ENCODE data around the gene PDCD4.

Gene PDCD4

GRCh38 chr10:110873951-110874350 lies 2.2 kb downstream of the PDCD4 start:
- CTCF ChIA-PET, result interaction anchor here (0.6 kb wide), 1 partner anchor 71 kb away, joined by 3 read pairs; no protein-coding TSS in a partner anchor
- POLR2A ChIA-PET, result no interaction called here
- no peak for TF ChIP-seq CTCF (IDR thresholded peaks at IDR 0.05; ENCODE audit: control extremely low read depth, extremely low read depth, low read depth, missing control alignments)
- DNase-seq (ENCODE audit: extremely low spot score), result no peak

GRCh38 chr10:110876000-110876399 lies 4.3 kb downstream of the PDCD4 start:
- POLR2A ChIA-PET, result no interaction called here
- CTCF ChIA-PET, result interaction anchor here (0.7 to 1.2 kb wide), 3 partner anchors 37 to 43 kb away, joined by 3 to 4 read pairs (median 4); partner anchors contain the start of genes BBIP1 and SHOC2
- no peak for TF ChIP-seq CTCF (IDR thresholded peaks at IDR 0.05; ENCODE audit: control extremely low read depth, extremely low read depth, low read depth, missing control alignments)

GRCh38 chr10:110876788-110877187 lies 5.1 kb downstream of the PDCD4 start:
- no peak for DNase-seq (ENCODE audit: extremely low spot score)
- POLR2A ChIA-PET, result no interaction called here
- TF ChIP-seq CTCF (IDR thresholded peaks at IDR 0.05; ENCODE audit: control extremely low read depth, extremely low read depth, low read depth, missing control alignments), result no peak
- CTCF ChIA-PET, result interaction anchor here (0.7 to 1.8 kb wide), 6 partner anchors 9 to 128 kb away, joined by 3 to 5 read pairs (median 4); partner anchors contain the start of genes BBIP1 and SHOC2

More at GRCh38 chr10:110876000-110876399, 4.3 kb downstream of the PDCD4 start:
- no peak for DNase-seq (ENCODE audit: extremely low spot score)

GRCh38 chr10:110880012-110880411 lies 8.3 kb downstream of the PDCD4 start:
- POLR2A ChIA-PET, result interaction anchor here (0.5 kb wide), 1 partner anchor 11 kb away, joined by 4 read pairs; no protein-coding TSS in a partner anchor
- CTCF ChIA-PET, result interaction anchor here (1.4 to 2.3 kb wide), 3 partner anchors 13 to 77 kb away, joined by 4 to 9 read pairs (median 6); no protein-coding TSS in a partner anchor
- no peak for DNase-seq (ENCODE audit: extremely low spot score)
- no peak for TF ChIP-seq CTCF (IDR thresholded peaks at IDR 0.05; ENCODE audit: control extremely low read depth, extremely low read depth, low read depth, missing control alignments)

- no peak for DNase-seq (ENCODE audit: extremely low spot score)
- ChIA-PET CTCF (interaction anchor here (1.0 to 2.3 kb wide), 4 partner anchors 9 to 78 kb away, joined by 4 to 9 read pairs (median 5); no protein-coding TSS in a partner anchor), POLR2A (no interaction called here)
- no peak for TF ChIP-seq CTCF (IDR thresholded peaks at IDR 0.05; ENCODE audit: control extremely low read depth, extremely low read depth, low read depth, missing control alignments)
Measured at GRCh38 chr10:110881247-110881646, 9.5 kb downstream of the PDCD4 start.

- TF ChIP-seq CTCF (IDR thresholded peaks at IDR 0.05; ENCODE audit: control extremely low read depth, extremely low read depth, low read depth, missing control alignments), result no peak
- no peak for DNase-seq (ENCODE audit: extremely low spot score)
- CTCF ChIA-PET, result interaction anchor here (0.8 to 3.1 kb wide), 6 partner anchors 9 to 209 kb away, joined by 3 to 20 read pairs (median 4); no protein-coding TSS in a partner anchor
- POLR2A ChIA-PET, result no interaction called here
Measured at GRCh38 chr10:110881905-110882304, 10.2 kb downstream of the PDCD4 start.
